Endometrial microvascular endothelial cells (primary cell): ENCODE measurements around the gene POLD3. TPM values are rescaled to one million over a fixed set of nuclear protein-coding genes. Genes with fewer than 3 reads are reported as not detected.

Source experiments
- in situ Hi-C: cut with HindIII; loops from 2 replicates; pipeline ENCODE4 v1.10.0; 2017; ENCODE audit warnings: low sequenced_read_pairs, low pct_unique_long_range_greater_than_20kb; ENCODE audit errors: inconsistent ontology term
- total RNA-seq: library from RNA; depleted of rRNA; stranded (reverse); fragments of >200 nt; gene quantifications from one replicate; pipeline ENCODE4 v1.2.3, GENCODE V29; 2015; ENCODE audit errors: inconsistent ontology term

The POLD3 gene
- total RNA-seq, result 15.1 TPM

- in situ Hi-C loops, result no loop called here
Observed at GRCh38 chr11:74592441-74593362, at the start of gene POLD3. TSS of gene POLD3 (plus strand) at chr11:74592582. CDS start at chr11:74592659, 77 bp downstream.

- in situ Hi-C loops, result no loop called here
Observed at GRCh38 chr11:74543991-74544390, 48.4 kb upstream of the POLD3 start.

GRCh38 chr11:74546752-74547151, 45.6 kb upstream of the POLD3 start:
- in situ Hi-C loops, result no loop called here

- in situ Hi-C loops, result loop anchor here (10.0 kb wide), 1 partner anchor 56 kb away; the partner anchor contains the start of gene LIPT2
Observed at GRCh38 chr11:74550991-74551753, 41.2 kb upstream of the POLD3 start.

- in situ Hi-C loops, result loop anchor here (10.0 kb wide), 1 partner anchor 57 kb away; the partner anchor contains the start of gene LIPT2
Observed at GRCh38 chr11:74551754-74552145, 40.6 kb upstream of the POLD3 start.

GRCh38 chr11:74557526-74557925, 34.9 kb upstream of the POLD3 start:
- in situ Hi-C loops, result loop anchor here (10.0 kb wide), 1 partner anchor 63 kb away; the partner anchor contains the start of gene LIPT2

GRCh38 chr11:74559110-74559933, 33.1 kb upstream of the POLD3 start:
- in situ Hi-C loops, result loop anchor here (10.0 kb wide), 1 partner anchor 65 kb away; the partner anchor contains the start of gene LIPT2

GRCh38 chr11:74559934-74560309, 32.5 kb upstream of the POLD3 start:
- in situ Hi-C loops, result loop anchor here (10.0 kb wide), 1 partner anchor 65 kb away; the partner anchor contains the start of gene LIPT2

- in situ Hi-C loops, result no loop called here
Observed at GRCh38 chr11:74566146-74566960, 26.0 kb upstream of the POLD3 start.

- in situ Hi-C loops, result no loop called here
Observed at GRCh38 chr11:74568028-74568427, 24.4 kb upstream of the POLD3 start.

GRCh38 chr11:74570266-74571061, 21.9 kb upstream of the POLD3 start:
- in situ Hi-C loops, result no loop called here

GRCh38 chr11:74571062-74571399, 21.4 kb upstream of the POLD3 start:
- in situ Hi-C loops, result no loop called here

GRCh38 chr11:74572349-74572748, 20.0 kb upstream of the POLD3 start:
- in situ Hi-C loops, result no loop called here

GRCh38 chr11:74574563-74574962, 17.8 kb upstream of the POLD3 start:
- in situ Hi-C loops, result no loop called here

GRCh38 chr11:74575999-74576398, 16.4 kb upstream of the POLD3 start:
- in situ Hi-C loops, result no loop called here

GRCh38 chr11:74577181-74577580, 15.2 kb upstream of the POLD3 start:
- in situ Hi-C loops, result no loop called here

GRCh38 chr11:74577624-74578396, 14.6 kb upstream of the POLD3 start:
- in situ Hi-C loops, result no loop called here
